Activated CD4-positive, alpha-beta T cell treated with anti-CD3 and anti-CD28 coated beads for 4 hours (primary cell): Measurements from ENCODE around the gene RBFOX2.

Experiments used
- DNase-seq, 2 donors: peaks; one replicate each; pipeline ENCODE4 v3.0.0-alpha.2; 2020

Gene RBFOX2

DNA sequence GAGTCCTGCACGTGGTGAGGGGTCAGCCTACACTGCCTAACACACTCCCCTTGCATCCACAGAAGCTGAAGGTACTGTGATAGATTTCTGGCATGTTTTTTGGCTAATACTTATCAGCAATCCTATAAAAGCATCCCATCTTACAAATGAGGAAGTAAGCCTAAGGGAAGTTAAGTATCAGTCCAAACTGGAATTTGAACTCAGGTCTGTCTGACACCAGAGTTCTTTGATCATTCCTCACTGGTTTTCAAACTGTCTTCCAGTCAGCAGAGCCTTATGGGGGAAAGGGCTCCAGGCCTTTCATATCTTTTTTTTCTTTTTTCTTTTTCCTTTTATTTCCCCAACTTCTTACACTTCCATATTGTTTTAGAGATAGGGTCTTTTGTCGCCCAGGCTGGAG lies 105.6 kb downstream of the RBFOX2 start:
- DNase-seq, result no peak

DNA sequence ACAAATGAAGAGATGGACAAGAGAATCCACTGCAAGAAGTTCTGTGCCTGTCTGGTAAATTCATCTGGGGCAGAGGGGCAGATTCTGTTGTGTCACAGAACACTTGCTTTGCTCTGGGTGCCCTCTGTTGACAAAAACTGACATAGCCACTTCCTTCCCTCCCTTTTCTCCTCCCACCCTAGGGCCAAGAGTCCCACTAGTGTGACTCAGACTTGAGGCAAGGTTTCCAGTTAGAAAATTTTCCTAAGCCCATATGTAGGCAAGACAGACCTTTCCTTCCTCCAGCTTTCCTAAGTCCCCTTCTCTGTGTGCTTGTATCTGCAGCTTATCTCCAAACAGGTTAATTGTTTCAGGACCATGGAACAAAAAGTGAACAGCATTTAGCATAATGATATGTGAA lies 106.8 kb downstream of the RBFOX2 start:
- peak; percentile 18 to 32 for DNase-seq

DNA sequence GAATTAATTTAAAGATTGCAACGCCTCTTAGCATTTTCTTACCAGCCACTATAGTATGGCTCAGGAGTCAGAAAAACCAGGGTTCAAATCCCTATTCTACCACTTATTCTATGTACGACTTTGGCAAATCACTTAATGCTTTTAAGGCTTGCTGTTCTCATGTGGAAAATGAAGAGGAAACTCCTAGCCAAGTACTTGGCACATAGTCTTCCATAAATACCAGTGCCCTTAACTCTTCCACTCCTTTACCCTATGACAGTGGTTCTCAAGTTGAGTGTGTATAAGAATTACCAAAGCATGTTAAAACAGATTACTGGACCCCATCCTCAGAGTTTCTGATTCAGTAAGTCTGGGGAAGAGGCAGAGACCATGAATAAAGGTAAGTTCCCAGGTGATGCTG lies 107.6 kb downstream of the RBFOX2 start:
- DNase-seq, result no peak

DNA sequence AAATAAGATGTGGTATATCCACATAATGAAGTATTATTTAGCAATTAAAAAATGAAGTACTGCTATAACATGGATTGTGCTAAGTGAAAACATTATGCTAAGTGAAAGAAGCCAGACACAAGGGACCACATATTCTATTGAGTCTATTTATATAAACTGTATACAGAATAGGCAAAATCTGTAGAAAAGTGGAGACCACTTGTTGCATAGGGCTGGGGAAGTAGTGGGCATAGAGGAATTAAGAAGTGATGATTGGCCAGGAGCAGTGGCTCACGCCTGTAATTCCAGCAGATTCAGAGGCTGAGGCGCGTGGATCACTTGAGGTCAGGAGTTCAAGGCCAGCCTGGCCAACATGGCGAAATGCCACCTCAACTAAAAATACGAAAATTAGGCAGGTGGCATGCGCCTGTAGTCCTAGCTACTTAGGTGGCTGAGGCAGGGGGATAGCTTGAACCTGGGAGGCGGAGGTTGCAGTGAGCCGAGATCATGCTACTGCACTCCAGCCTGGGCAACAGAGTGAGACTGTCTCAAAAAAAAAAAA lies 109.6 kb downstream of the RBFOX2 start:
- DNase-seq, result no peak

DNA sequence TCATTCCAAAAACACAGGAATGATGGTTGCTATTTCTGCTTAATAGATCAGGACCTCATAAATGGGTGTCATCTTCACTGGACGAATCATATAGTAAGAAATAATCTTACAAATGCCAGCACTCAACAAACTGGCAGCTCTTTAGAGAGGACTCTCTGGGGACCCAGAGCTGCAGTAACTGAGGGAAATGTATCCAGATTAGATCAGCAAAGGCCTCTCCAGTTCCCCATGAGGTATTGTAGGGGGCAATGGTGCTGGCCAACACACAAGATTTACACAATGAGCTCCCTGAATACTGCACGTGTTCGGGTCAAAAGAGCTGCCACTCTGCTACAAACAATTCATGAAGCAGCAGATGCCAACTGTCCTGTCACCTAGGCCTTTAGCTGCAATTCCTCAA lies 110.2 kb downstream of the RBFOX2 start:
- no peak for DNase-seq

DNA sequence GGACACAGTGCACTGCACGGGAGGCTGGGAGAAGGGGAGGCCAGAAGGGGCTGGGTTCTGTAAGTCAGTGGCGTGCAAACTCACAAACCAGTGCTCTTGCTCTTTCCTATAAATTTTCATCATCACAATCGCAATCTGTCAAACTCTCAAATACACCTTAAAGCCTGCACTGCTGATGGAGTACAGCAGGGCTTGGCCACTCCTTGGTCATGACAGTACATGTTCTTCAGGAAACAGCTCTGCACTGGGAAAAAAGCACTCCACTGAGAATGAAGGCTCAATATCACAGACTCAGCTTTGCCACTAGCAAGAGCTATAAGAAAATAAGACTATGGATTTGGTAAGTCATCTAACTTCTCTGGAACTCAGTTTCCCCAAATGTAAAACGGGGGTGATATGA lies 111.0 kb downstream of the RBFOX2 start:
- DNase-seq, result no peak

DNA sequence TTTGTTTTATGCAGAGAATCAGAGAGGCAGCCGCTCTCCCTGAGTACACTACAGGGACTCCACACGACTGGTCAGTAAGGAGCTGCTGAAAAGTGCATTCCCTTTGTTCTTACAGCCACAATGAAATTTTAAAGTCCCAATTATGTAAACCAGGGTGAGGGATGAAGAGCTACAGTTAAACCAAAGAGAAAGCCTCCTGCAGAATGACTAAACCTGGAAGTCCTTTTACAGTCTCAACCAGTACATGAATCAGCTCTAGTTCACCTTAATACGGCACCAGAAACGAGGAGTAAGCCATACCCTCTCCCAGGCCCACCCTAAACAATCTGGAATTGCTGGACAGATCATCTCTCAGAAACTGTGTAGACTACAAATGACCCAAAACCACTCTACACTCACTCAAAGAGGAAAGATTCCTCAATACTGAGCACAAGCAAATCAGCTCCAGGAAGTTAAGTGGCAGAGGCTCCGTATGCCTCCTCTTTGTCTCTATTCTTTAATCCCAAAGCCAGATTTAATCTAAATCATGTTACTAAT lies 113.1 kb downstream of the RBFOX2 start:
- DNase-seq, result no peak

DNA sequence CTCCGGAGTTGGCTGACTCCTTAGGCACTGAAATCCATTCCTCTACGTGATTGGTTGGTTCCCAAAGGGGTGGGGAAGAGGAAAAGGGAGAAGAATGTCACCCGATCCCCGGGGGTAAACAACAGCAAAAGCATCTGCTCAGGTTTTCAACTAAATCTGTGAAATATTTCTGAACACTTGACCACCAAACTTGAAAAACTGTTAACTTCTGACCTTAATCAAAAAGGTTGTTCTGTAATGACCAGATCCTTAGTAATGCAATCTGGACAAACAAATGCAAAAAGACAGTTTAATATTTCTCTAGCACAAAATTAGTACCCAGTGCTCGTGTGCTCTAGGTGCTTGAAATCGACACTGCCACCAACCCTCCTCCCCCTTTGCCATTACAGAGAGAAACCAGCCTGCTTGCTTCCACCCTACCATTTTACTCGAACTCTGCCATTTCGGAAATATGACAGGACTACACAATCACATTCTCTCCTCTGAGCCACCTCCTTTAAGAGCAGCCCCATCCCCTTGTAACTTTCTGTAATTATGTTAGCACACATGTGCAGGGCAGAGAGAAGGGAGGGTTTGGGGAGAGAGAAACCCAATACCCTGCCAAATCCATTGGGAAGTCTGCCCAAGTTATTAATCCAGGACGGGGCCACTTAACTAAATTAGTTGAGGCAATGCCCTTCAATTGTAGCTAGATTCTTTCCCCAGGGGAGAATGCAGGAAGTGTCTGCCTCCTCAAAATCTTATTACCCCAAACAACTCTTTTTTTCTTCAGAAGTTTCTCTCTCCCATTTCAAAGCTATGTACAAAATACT lies 113.8 kb downstream of the RBFOX2 start:
- DNase-seq, result no peak

DNA sequence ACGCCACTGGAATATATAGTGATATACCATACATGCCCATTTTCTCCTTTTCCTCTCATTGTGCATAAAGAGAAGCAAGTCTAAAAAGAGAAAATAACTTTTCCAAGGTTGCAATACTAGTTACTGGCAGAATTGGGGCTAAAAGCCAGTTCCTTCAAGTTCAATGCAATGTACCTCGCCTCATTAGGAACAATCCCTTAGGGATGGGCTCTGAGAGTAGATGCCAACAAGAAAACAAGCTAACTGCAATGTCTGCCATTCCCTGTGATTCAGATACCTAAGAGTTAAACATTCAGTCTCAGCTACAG lies 114.3 kb downstream of the RBFOX2 start:
- no peak for DNase-seq

DNA sequence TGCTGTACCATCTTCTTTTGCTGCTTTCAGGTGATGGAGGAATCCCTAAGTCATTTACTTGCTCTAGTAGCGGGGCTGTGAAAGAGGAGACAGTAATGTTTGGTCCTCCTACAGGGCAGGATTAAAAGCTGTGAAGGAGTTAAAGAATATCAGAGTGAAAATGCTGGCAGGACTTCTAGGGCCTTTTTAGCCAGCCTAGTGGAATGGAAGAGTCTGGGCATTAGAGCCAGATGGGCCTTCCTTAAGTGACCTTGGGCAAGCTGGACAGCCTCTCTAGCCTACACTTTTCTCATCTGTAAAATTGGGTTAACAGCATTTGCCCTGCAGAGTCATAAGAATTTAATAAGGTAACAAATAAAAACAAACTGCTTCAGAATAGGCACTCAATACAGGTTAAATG lies 114.7 kb downstream of the RBFOX2 start:
- DNase-seq, result no peak

DNA sequence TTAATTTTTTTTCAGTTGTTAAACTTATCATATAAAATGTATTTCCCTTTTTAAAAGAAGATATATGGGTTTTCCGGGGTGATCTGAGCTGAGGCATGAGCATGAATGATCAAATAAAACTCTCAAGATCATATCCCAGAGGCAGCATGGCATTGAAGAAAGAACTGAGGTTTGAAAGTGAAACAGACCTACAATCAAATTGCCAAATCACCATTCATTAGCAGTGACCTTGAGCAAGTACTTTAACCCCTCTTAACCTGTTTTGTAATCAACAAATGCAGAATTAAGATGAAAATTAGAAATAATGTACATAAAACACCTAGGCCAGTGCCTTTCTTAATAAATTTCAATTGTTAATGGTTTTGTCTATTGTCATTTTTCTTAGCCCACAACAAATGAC lies 116.0 kb downstream of the RBFOX2 start:
- no peak for DNase-seq

DNA sequence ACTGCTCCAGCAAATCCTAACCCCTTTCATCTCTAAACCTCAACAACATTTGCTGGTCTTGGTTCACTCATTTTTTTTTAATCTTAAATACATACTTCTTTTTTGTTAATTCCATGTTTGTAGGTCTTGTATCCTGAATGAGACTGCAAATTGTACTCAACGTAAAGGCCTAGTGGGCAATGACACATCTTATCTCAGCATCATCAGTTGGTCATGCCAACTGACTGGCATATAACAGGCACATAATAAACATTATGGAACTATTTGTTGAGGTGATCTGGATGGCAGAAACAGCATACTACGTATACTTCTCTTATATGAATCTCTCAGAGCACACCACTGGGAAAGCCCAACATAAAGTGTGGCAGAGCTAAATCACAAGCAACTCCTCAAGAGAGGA lies 116.7 kb downstream of the RBFOX2 start:
- DNase-seq, result no peak

DNA sequence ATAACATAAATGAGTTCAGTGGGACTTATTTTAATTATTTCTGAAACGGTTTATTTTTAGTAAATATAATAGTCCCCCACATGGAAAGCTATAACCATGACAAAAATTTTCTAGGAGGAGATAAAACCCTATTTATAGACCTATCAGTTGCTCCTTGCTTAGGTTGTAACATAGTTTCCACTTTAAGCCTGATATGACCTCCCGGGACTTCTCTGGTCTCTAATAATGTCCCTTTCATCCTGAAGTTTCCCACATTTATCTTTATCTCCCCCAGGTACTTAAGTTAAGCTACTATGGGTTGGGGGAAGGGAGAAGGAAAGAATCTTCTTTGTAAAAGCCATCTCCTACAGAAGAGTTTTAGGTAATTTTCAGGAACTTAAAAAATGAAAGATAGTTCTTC lies 117.7 kb downstream of the RBFOX2 start:
- no peak for DNase-seq

DNA sequence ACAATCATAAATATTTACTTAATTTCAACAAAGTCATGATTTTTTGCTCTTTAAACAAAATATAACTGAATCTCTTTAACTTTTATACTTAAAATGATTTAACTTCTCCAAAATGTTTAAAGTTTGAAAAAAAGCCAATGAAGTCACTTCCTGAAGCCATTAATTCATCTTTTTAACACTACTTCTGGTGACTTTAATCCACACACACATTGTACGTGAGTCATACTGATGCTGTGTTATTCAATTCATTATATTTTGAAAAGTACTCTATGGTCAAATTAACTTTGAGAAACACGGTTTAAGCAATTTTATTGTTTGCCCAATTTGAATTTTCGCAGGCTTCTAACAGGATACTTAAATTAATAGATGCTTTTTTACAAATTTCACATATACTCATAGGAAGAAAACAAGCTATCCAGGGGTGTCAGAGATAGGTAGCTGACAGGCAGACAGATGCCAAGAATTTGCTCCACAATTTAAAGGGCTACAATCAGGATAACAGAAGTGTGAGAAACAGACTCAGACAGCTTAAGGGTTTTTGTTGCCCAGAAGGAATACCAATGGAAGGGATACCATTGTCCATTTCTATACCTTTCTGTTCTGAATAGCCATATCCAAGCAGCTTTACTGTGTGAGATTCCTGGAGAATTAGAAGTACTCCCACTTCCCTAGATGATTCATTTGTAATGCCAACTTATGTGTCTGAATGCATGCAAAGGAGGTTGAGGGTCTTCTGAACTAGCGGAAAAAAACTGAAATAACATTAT lies 118.4 kb downstream of the RBFOX2 start:
- no peak for DNase-seq

DNA sequence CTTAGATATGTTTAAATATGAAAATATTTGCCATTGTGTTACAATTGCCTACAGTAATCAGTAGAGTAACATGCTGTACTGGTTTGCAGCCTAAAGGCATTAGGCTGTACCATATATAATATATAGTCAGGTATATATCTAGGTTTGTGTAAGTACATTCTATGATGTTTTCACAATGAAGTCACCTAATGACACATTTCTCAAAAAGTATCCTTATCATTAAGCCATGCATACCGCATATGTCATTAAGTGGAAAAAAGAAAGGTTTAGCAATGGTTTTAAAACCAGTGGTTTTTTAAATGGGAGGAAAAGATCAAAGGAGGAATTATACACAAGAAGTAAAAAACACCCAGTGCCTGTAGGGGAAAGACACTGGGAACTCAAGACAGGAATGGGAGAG lies 122.7 kb downstream of the RBFOX2 start:
- no peak for DNase-seq

DNA sequence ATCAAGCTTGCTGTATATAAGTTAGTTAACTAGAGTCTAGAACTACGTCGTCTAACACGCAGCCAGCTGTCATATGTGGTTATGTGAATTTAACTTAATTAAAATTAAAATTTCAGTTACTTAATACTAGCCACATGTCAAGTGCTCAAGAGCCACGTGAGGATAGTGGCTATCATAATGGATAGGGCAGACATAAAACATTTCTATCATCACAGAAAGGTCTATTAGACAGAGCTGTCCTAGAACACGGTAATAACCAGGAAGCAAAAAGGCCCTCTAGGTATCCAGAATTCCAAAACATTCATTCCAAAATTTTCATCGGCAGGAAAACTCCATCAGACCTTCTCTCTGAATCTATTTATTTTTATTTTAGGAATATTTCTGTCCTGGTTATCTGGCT lies 123.9 kb downstream of the RBFOX2 start:
- DNase-seq, result no peak

DNA sequence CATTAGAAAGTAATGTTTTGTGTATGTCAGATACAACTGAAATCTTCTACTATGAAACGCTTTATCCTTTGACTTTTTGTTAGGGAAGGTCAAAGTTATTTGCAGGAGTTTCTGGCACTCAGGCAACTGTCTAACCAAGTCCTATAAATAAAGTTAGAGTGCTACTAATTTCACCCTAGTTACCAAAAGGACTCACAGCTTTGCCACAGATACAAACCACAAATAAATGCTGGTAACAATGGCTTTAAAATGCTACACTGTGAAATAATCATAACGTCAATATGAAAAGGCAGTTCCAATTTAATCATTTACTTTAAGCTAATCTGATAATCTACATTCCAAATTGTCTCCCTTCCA lies 124.3 kb downstream of the RBFOX2 start:
- DNase-seq, result no peak

DNA sequence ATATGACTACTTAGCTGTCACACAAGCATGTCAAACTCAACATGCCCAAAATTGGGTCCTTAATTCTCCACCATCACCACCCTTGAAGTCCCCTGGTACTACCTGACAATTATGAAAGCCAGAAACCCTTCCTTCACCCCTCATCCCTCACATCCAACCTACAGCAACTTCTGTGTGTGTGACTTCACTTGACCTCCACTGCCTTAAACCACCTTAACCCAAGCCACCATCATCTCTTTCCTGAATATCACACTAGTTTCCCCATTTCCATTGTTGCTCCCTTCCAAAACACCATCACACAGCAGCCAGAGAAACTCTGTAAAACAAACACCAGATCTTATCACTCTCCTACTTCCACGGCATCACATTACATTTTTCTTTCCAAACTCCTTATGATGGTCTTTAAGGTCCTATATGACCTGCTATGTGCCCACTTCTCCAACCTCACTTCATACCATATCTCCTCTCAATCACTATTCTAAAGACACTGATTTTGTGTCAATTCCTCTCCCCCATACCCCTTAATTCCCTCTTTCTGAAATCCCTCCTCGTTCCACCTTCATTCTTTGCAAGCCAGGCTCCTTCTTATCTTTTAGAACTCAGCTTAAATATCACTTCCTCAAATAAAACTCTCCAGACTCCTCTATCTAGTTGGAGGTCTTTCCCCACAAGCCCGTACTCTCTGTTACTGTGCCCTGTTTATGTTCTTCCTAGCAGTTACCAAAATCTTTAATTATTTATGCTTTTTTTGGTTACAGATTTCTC lies 124.9 kb downstream of the RBFOX2 start:
- no peak for DNase-seq

DNA sequence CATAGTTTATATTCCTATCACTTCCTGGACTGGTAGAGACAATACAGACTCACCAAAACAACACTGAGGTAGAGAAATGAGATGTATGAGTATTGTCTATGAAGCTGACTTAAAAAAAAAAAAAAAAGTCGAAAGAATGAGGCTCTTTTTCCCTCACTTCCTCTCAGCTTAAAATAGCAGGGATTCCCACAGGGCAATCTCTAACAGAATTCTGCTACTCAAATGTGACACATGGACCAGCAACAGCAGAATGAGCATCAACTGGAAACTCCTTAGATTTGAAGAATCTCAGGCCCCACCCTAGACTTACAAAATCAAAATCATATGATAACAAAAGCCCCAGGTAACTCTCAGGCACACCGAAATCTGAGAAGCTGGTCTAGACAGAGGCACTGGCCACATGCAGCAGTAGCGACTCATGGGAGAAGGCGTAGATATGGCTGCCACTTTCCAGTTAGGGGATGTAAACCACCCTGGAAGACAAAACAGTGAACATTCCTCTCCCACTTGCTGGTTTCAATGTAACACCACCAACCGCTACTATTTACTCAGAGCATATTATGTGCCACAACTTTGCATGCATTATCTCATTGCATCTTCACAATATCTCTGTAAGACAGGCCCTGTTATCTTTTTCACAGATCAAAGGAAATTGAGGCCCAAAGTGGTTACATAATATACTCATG lies 128.0 kb downstream of the RBFOX2 start:
- DNase-seq, result no peak

DNA sequence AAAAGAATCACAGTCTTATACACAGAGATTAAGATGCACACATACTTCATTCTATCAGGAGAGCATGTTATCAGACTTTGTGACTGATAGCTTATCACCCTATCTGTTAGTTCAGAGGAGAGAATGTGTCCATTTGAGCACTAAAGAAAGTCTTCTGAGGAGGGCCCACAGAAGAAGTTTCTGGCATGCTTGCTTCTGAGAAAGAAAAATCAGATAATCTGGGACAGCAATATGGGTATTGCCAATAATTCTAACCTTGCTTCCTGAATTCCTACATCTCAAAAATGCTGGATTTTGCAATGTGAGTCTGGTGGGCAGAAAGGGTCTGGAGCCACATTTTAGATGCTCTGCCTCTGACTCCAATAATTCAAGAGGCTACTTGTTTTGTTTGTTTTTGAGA lies 128.9 kb downstream of the RBFOX2 start:
- no peak for DNase-seq

DNA sequence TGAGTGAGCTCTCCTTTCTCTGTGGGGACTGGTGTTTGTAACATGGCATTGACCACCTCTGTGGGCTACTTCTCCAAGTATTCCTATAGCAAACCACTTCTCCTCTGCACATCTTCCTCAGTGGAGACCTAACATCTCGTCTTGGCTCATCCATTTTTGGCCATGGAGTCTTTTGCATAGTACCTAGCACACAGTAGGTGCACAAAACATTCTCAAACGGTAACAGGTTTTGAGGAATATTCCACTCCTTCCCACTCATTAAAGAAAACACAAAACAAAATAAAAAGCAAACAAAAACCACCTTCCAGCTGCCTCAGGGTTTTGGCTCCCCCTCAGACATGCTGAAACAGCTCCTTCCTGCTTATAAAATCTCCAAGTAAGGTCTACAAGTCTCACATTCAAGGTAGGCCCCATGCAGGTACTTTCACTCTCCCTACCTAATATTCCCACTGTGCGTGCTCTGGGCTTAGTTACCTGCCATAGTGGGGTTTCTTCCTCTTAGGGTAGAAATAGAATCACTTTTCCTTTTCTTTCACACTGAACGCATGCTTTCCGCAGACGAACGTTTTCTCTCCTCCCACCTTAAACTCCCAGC lies 132.4 kb downstream of the RBFOX2 start:
- DNase-seq, result no peak

DNA sequence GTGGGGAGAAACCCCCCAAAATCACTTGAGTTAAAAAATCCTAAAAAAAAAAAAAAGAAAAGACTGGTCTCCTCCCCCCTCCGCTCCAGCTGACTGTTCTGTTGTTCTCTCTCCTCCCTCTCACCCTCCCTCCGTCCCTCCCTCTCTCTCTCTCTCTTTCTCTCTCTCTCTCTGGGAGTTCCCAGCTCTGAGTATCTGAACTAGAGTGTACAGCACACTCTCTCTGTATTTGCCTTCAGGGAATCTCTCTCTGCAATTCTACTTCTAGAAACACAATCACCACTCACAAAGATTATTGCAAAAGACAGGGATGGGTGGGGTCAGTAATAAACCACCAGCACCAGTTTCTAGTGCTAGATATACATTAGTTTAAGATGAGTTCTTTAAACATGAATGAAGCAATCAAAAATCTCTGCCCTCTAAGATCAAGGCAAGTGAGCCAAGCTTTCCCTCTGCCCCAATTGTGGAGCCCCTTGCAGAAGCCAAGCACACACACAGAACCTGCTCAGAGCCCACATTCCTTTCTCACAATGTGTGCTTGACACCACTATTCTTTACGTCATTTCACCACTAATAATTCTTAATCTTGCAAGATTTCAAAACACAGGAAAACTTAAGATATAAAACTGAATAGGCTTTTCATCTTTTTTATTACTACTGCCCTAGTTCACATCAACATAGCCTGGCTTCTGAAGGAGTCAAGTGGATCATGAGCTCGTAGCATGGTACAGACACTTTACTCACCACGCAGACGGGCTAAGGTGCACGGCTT lies 133.5 kb downstream of the RBFOX2 start:
- no peak for DNase-seq
